SK-N-MC (cell line): ENCODE measurements around the gene EEF2.

Source experiments
- DNase-seq: peaks from one replicate; pipeline ENCODE4 v3.0.0-alpha.2; 2011; ENCODE audit warnings: low read depth, low spot score
- H3K27ac ChIP-seq: fragments of 200-600 bp; sonication (generic); 2 replicates; pipeline ENCODE4 v1.5.1; 2016; ENCODE audit warnings: mixed run types
- H3K36me3 ChIP-seq: fragments of 200-600 bp; sonication (generic); 2 replicates; pipeline ENCODE4 v1.6.1; 2017; ENCODE audit warnings: antibody characterized with exemption, low read length, mixed read lengths; ENCODE audit not compliant: insufficient read depth
- H3K4me3 ChIP-seq: fragments of 200-600 bp; sonication (generic); 2 replicates; pipeline ENCODE4 v1.5.1; 2016
- H3K9ac ChIP-seq: fragments of 200-600 bp; sonication (generic); 2 replicates; pipeline ENCODE4 v1.8.0; 2017; ENCODE audit warnings: mixed run types, mixed read lengths; ENCODE audit not compliant: insufficient read length
- H3K9me3 ChIP-seq: fragments of 200-600 bp; sonication (generic); 2 replicates; pipeline ENCODE4 v1.6.1; 2017; ENCODE audit warnings: low read depth, mild to moderate bottlenecking, antibody characterized with exemption, low read length, moderate library complexity, mixed read lengths
- EZH2 ChIP-seq: fragments of 200-600 bp; sonication (generic); IDR thresholded peaks from one replicate; pipeline ENCODE4 v1.6.1; 2017; ENCODE audit warnings: antibody characterized with exemption
- FOXP2 ChIP-seq: optimal IDR thresholded peaks from 2 replicates; pipeline ENCODE3; 2011; ENCODE audit warnings: mild to moderate bottlenecking, moderate library complexity; ENCODE audit not compliant: insufficient read depth; ENCODE audit errors: extremely low read length, control extremely low read depth
- POLR2AphosphoS5 ChIP-seq: IDR thresholded peaks from 2 replicates; pipeline ENCODE4 v1.6.1; 2012; ENCODE audit warnings: mild to moderate bottlenecking, low read depth, low read length, borderline replicate concordance

The EEF2 gene

DNA sequence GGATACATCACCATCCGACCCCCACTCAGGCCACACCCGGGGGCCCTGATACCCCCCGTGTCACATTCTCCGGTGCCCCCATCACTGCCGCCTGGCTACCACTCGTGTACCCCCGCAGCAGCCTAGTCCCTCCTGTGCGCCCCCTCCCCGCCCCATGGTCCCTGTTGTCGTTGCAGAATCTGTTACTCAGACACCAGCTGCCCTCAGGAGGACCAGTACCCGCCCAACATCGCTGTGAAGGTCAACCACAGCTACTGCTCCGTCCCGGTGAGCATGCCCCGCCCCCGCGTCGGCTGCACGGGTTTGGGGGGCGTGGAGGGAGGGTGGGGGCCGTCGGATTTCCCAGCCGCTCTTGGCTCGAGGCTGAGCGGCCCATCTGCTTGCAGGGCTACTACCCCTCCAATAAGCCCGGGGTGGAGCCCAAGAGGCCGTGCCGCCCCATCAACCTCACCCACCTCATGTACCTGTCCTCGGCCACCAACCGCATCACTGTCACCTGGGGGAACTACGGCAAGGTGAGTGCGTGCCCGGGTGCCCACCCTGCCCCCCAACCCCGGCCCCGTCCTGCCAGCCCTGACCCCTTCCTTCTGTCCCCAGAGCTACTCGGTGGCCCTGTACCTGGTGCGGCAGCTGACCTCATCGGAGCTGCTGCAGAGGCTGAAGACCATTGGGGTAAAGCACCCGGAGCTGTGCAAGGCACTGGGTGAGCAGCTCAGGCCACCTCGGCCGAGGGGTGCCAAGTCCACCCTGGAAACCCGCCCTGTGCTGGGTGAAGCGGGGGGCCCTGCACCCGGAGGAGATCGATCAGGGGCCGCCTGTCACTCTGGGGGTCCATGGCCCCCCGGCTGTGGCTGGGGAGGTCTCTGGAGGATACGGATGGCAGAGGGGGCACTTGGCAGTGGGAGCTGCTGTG, 43.3 kb upstream of the EEF2 start:
- H3K27ac ChIP-seq: no peak overlapping the region
- TF ChIP-seq EZH2 (no peak), POLR2AphosphoS5 (no peak)
- no peak for DNase-seq
- H3K9me3 ChIP-seq: no peaks in the 10 kb centered on the region
- no peak overlapping the region for H3K4me3 ChIP-seq
- peaks cover 24% of the 10 kb centered on the region for H3K36me3 ChIP-seq
- no peak overlapping the region for H3K9ac ChIP-seq

DNA sequence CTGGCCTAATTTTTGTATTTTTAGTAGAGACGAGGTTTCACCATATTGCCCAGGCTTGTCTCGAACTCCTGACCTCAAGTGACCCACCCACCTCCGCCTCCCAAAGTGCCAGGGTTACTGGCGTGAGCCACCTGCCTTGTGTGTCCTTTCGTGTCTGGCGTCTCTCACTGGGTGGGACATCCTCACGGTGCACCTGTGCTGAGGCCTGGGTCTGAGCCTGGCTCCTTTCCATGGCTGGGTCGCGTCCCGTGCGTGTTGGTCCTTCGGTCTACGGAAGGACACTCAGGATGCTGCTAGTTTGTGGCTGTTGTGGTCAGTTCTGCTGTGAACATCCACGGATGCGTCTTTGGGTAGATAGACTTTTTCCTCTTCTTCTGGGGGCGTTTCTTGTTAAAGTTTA, 41.9 kb upstream of the EEF2 start:
- peaks cover 18% of the 10 kb centered on the region for H3K36me3 ChIP-seq
- H3K27ac ChIP-seq: no peak overlapping the region
- DNase-seq: no peak
- no peaks in the 10 kb centered on the region for H3K9me3 ChIP-seq
- H3K9ac ChIP-seq: no peak overlapping the region
- TF ChIP-seq FOXP2 (no peak), POLR2AphosphoS5 (no peak), EZH2 (no peak)
- no peak overlapping the region for H3K4me3 ChIP-seq

DNA sequence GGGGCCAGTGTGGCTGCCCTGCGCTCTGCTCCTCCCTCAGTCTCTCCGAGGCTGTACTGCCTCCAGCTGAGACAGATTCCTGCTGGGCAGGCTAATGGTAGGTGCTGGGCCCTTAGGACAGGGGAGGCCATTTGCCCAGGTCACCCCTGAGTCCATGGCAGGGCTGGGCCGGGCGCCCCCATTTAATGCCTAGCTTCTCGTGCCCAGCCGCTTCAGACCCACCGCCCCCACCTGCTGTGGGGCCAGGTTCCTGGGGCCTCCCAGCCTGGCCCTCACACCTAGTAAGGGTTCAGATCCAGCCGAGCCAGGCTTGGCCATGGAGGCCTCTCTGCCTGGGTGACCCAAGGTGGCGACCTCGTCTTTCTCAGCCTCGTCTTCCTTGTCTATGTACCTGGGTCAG, 40.1 kb upstream of the EEF2 start:
- no peak overlapping the region for H3K9ac ChIP-seq
- TF ChIP-seq EZH2 (no peak), FOXP2 (no peak), POLR2AphosphoS5 (no peak)
- H3K4me3 ChIP-seq: no peak overlapping the region
- no peak overlapping the region for H3K27ac ChIP-seq
- no peak for DNase-seq
- no peaks in the 10 kb centered on the region for H3K9me3 ChIP-seq
- peaks cover 27% of the 10 kb centered on the region; the same call in 1 of the 2 replicates for H3K36me3 ChIP-seq

DNA sequence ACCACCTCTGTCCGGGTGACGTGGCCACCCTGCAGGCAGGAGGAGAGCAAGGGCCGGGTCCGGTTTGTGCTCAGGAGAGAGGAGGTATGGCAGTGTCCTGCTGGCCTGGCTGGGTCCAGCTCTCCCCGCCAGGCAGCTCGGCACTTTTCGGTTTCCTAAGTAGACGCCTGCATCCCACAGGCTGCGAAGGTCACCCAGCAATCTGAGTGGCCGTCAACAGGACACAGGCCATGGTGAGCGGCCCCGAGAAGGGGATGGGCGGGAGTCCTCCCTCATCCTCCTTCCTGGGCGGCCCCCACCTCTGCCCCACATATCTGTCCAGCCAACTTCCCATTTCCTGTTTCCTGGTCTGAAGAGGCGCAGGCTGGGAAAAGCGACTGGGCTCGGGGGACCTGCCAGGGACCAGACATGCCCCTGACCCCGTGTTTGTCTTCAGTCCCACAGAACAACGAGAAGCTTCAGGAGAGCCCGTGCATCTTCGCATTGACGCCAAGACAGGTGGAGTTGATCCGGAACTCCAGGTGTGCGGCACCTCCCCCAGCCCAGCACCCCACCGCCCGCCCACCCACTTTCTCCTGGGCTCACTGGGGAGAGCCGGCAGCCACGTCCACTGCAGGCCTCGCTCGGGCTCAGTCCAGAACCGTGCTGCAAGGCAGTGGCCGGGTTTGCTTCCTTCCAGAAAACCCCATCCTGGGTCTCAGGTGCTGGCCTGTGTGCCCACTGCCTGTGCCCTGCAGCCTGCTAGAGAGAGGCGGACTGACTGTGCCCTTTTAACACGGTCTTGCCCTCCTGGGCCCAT, 38.5 kb upstream of the EEF2 start:
- no peak for DNase-seq
- H3K9ac ChIP-seq: no peak overlapping the region
- no peaks in the 10 kb centered on the region for H3K9me3 ChIP-seq
- TF ChIP-seq POLR2AphosphoS5: no peak
- TF ChIP-seq EZH2: no peak
- TF ChIP-seq FOXP2: no peak
- no peak overlapping the region for H3K4me3 ChIP-seq
- H3K36me3 ChIP-seq: peaks cover 20% of the 10 kb centered on the region; the same call in 1 of the 2 replicates
- H3K27ac ChIP-seq: no peak overlapping the region

DNA sequence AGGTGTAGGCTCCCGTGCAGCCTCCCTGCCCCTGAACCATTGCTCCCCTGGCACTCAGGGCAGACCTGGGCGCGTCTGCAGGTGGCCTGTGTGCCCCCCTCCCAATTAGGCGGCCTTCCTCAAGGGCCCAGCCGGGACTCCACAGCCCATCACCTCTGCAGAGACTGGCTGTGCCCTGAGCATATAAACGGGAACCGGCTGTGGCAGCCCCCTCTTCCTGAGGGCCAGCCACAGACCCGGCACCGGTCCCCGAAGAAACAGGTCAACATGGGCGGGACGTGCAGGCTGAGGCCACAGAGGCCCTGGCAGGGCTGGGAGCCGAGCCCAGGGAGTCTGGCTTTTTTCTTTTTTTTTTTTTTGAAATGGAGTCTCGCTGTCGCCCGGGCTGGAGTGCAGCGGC, 34.3 kb upstream of the EEF2 start:
- Histone ChIP-seq H3K36me3 (peaks cover 16% of the 10 kb centered on the region; the same call in 1 of the 2 replicates), H3K9ac (no peak overlapping the region), H3K4me3 (no peak overlapping the region), H3K9me3 (no peaks in the 10 kb centered on the region), H3K27ac (no peak overlapping the region)
- TF ChIP-seq EZH2 (no peak), POLR2AphosphoS5 (no peak), FOXP2 (no peak)
- no peak for DNase-seq

DNA sequence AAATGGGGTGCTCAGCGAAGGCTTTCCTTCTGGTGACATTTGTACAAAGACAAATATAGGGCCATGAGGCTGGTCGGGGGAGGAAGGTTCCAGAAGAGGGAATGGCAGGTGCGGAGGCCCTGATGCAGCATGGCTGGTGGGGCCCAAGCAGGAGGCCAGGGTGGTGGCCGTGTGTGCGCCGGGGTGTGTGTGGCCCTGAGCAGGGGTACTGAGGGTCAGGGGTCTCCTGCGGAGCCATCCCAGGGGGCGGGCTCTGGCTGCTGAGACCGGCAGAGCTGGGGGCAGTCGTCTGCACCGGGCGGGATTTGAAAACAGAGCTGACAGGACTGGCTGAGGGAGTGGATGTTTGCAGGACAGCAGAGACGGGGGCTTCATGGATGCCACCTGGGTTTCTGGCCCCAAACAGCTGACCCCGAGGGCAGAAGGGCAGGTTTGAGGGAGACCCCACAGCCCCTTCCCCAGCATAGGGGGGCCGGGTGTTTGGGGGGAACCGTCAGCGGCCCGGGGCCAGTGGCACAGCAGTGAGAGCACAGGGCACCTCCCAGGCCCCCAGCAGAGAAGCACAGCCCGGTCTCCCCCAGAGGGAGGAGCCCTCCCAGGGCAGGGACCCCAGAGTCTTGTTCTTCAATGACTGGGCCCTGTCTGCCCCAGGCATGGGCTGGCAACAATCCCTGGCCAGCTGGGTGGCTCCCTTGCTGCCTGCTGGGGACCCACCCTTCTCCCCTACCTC, 33.7 kb upstream of the EEF2 start:
- peaks cover 21% of the 10 kb centered on the region; the same call in 1 of the 2 replicates for H3K36me3 ChIP-seq
- no peaks in the 10 kb centered on the region for H3K9me3 ChIP-seq
- H3K4me3 ChIP-seq: no peak overlapping the region
- TF ChIP-seq POLR2AphosphoS5 (no peak), EZH2 (no peak), FOXP2 (no peak)
- no peak overlapping the region for H3K9ac ChIP-seq
- no peak for DNase-seq
- H3K27ac ChIP-seq: 0 out of 2 replicates have a peak overlapping the region, but pooled peaks have one; percentile 49

DNA sequence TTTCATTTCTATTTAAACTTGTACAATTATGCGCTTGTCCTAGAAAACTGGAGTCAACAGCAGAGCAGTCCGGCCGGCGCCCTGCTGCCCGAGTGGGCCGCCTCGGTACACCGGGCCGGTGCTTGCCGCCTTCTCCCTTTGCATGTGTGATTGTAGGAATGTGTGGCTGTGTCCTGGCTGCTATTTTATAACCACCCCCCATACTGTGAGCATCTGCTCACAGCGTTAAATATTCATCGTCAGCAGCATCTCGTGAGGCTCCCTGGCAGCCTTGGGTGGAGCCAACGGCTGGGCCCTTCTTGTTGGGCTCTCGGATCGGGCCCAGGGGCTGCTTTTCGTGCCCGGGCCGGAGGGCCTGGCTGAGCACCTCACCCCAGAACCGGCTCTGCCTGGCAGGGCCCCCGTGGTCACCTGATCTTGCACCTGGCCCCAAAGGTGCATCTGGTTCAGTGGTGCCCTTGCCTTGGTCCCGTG, 32.9 kb upstream of the EEF2 start:
- Histone ChIP-seq H3K36me3 (peaks cover 23% of the 10 kb centered on the region; the same call in 1 of the 2 replicates), H3K4me3 (peak overlapping the region; percentile 41), H3K9ac (no peak overlapping the region), H3K27ac (peak overlapping the region; percentile 71), H3K9me3 (no peaks in the 10 kb centered on the region)
- TF ChIP-seq FOXP2 (no peak), EZH2 (no peak), POLR2AphosphoS5 (no peak)
- no peak for DNase-seq
